K562 (cell line): ENCODE results near the gene GLIPR2. TPM values are rescaled to one million over a fixed set of nuclear protein-coding genes. Genes with fewer than 3 reads are reported as not detected.

Source experiments
- ARID1B ChIP-seq: fragments of 450-650 bp; IDR thresholded peaks from 2 replicates; pipeline ENCODE4 v1.6.1; 2016; ENCODE audit warnings: antibody characterized with exemption, mild to moderate bottlenecking, inconsistent platforms
- CGGBP1 ChIP-seq: fragments of 250-450 bp; sonication (Bioruptor Pico); IDR thresholded peaks from 2 replicates; pipeline ENCODE4 v1.9.0; 2021; ENCODE audit warnings: mild to moderate bottlenecking
- GTF2A2 ChIP-seq: IDR thresholded peaks from 2 replicates; pipeline ENCODE4 v1.6.1; 2016; ENCODE audit warnings: mild to moderate bottlenecking, missing genetic modification characterization, missing compliant biosample characterization
- MXD1 ChIP-seq: fragments of 250-450 bp; sonication (Bioruptor Pico); IDR thresholded peaks from 2 replicates; pipeline ENCODE4 v1.8.0; 2021; ENCODE audit warnings: borderline replicate concordance, mild to moderate bottlenecking, moderate library complexity; ENCODE audit not compliant: poor library complexity, severe bottlenecking
- NFATC3 ChIP-seq: fragments of 450-650 bp; IDR thresholded peaks from 2 replicates; pipeline ENCODE4 v1.6.1; 2017; ENCODE audit warnings: mild to moderate bottlenecking
- NFE2 ChIP-seq: IDR thresholded peaks from 2 replicates; pipeline ENCODE4 v1.6.1; 2014; ENCODE audit warnings: antibody characterized with exemption, low read depth
- NFE2L1 ChIP-seq: fragments of 450-650 bp; IDR thresholded peaks from 2 replicates; pipeline ENCODE4 v1.6.1; 2016; ENCODE audit warnings: missing genetic modification characterization, low read depth, mild to moderate bottlenecking, missing compliant biosample characterization, moderate library complexity, borderline replicate concordance
- PHF21A ChIP-seq: fragments of 450-650 bp; IDR thresholded peaks from 2 replicates; pipeline ENCODE4 v1.6.1; 2017; ENCODE audit warnings: low read depth, borderline replicate concordance
- PRDM10 ChIP-seq: fragments of 450-650 bp; IDR thresholded peaks from 2 replicates; pipeline ENCODE4 v1.6.1; 2018; ENCODE audit not compliant: partially characterized antibody
- SNAPC5 ChIP-seq: fragments of 250-450 bp; sonication (Bioruptor Pico); IDR thresholded peaks from 2 replicates; pipeline ENCODE4 v1.8.0; 2021; ENCODE audit warnings: moderate library complexity, mild to moderate bottlenecking, inconsistent platforms
- SPI1 ChIP-seq: IDR thresholded peaks from 2 replicates; pipeline ENCODE4 v1.6.1; 2011; ENCODE audit warnings: low read depth, low read length, control low read depth, borderline replicate concordance
- SRSF9 ChIP-seq: fragments of 200-400 bp; formaldehyde crosslinking; IDR thresholded peaks from 2 replicates; pipeline ENCODE4 v1.6.1; 2017; ENCODE audit warnings: low read depth, low read length, borderline replicate concordance
- TCF7 ChIP-seq: sonication (generic); IDR thresholded peaks from 2 replicates; pipeline ENCODE4 v1.6.1; 2016; ENCODE audit warnings: antibody characterized with exemption, borderline replicate concordance
- TSHZ1 ChIP-seq: fragments of 250-450 bp; sonication (Bioruptor Pico); IDR thresholded peaks from 2 replicates; pipeline ENCODE4 v1.4.0; 2020; ENCODE audit warnings: mild to moderate bottlenecking, moderate library complexity
- ZBTB12 ChIP-seq: fragments of 250-450 bp; sonication (Bioruptor Pico); IDR thresholded peaks from 2 replicates; pipeline ENCODE4 v1.4.0; 2020
- ZNF282 ChIP-seq: sonication (generic); formaldehyde crosslinking; IDR thresholded peaks from 2 replicates; pipeline ENCODE4 v1.8.1; 2023; ENCODE audit warnings: missing genetic modification reagents
- ZNF589 ChIP-seq: fragments of 200-800 bp; sonication (Bioruptor generic); IDR thresholded peaks from 2 replicates; pipeline ENCODE4 v1.6.1; 2016; ENCODE audit warnings: low read depth, missing genetic modification characterization, missing compliant biosample characterization
- polyA plus RNA-seq, 8 experiments: library from polyadenylated mRNA; depleted of rRNA in 4 of 8; stranded (reverse) in 5 of 8; unstranded in 3 of 8; fragments of >200 nt; fragmentation: Nextera tagmentation in 2 of 8; fragmentation: Illumina TruSeq in 1 of 8; extraction: Ambion mirVana in 2 of 8; extraction: Trizol in 1 of 8; gene quantifications; 2 replicates each; pipeline versions ENCODE4 v1.2.1 to v1.2.3, GENCODE V29; 2011 to 2014; ENCODE audit warnings: inconsistent platforms in 1 of 8, missing spikeins in 1 of 8
- total RNA-seq, 7 experiments: library from RNA; depleted of rRNA in 6 of 7; stranded (reverse); fragments of >200 nt in 6 of 7; fragmentation: Illumina TruSeq in 2 of 7; extraction: Trizol in 2 of 7; gene quantifications; 2 replicates each; pipeline versions ENCODE4 v1.2.1 to v1.2.3, GENCODE V29; 2011 to 2021; ENCODE audit warnings: low replicate concordance in 1 of 7

GLIPR2 gene
- total and polyA plus RNA-seq, 9 of the 15 experiments (the other 6 are each of a cell fraction or from before 2014, with no cell fraction given) = 1.4 to 8.8 (median 2.9) TPM

- TF ChIP-seq ZNF282 = no peak
- no peak for TF ChIP-seq SRSF9
- TF ChIP-seq ZBTB12 (CRISPR knock-in tag) = no peak
- peak; percentile 61; the same call in 1 of the 2 replicates for TF ChIP-seq SPI1
- TF ChIP-seq TCF7 = no peak
- TF ChIP-seq NFE2L1 (tag) = no peak
- TF ChIP-seq PRDM10 = peak; percentile 41
- no peak for TF ChIP-seq PHF21A
- no peak for TF ChIP-seq TSHZ1
- TF ChIP-seq ARID1B = no peak
- TF ChIP-seq NFE2 = no peak
- no peak for TF ChIP-seq GTF2A2 (tag)
- TF ChIP-seq MXD1 (CRISPR knock-in tag) = no peak
- TF ChIP-seq ZNF589 (CRISPR knock-in tag) = no peak
- no peak for TF ChIP-seq CGGBP1
- no peak for TF ChIP-seq NFATC3
- no peak for TF ChIP-seq SNAPC5 (CRISPR knock-in tag)
These were observed 54.1 kb downstream of the GLIPR2 start, which contains the start of gene CLTA (continued) for GRCh38 chr9:36190388-36191289.
